ENCODE data around the gene GABRD. TPM values are rescaled to one million over a fixed set of nuclear protein-coding genes. Genes with fewer than 3 reads are reported as not detected.

The GABRD gene
- total RNA-seq, 1 experiment from 2014 or later: 1.7 TPM

DNA sequence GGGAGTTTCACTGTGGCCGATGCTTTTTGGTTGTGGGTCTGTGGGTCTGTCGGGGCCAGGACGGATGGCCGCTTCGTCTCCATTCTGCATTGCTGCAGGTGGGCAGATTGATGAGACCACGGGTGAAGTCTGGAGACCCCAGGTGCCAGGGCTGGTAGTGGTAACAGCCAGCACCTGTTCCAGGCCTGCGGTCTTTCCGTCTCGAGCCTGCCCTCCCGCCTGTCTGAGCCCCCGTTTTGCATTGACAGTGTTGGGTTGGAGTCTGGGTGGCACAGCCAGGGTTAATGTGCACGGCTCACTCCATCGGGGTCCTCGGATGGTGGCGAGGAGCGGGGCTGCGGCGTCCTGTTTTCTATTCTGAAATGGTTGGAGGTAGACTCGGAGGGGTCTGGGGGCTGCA is 55.3 kb downstream of the GABRD start (continued):
- no peak for TF ChIP-seq ZNF532 (CRISPR knock-in tag; IDR thresholded peaks at IDR 0.05; ENCODE audit: borderline replicate concordance)
- no peak for TF ChIP-seq ZNF317 (CRISPR knock-in tag; IDR thresholded peaks at IDR 0.05; ENCODE audit: borderline replicate concordance, low read depth)
- no peak for TF ChIP-seq JAZF1 (CRISPR knock-in tag; IDR thresholded peaks at IDR 0.05)
- TF ChIP-seq ZNF138 (CRISPR knock-in tag; conservative IDR thresholded peaks at IDR 0.05): no peak
- TF ChIP-seq, protein P1, sequence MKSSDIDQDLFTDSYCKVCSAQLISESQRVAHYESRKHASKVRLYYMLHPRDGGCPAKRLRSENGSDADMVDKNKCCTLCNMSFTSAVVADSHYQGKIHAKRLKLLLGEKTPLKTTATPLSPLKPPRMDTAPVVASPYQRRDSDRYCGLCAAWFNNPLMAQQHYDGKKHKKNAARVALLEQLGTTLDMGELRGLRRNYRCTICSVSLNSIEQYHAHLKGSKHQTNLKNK (CRISPR knock-in tag; IDR thresholded peaks at IDR 0.05): no peak
- TF ChIP-seq JUN (CRISPR knock-in tag; IDR thresholded peaks at IDR 0.05): no peak
- TF ChIP-seq ZNF423 (CRISPR knock-in tag; IDR thresholded peaks at IDR 0.05): no peak

- peaks cover 19% of the 10 kb centered on the region for H3K4me1 Mint-ChIP-seq
- peaks cover 20% of the 10 kb centered on the region for H3K9me3 Mint-ChIP-seq
- CTCF ChIA-PET: interaction anchor here (0.5 to 0.7 kb wide), 2 partner anchors 66 to 1378 kb away, joined by 3 to 6 read pairs; no protein-coding TSS in a partner anchor
- peak overlapping the region; percentile 41; the same call in 1 of the 2 replicates for H3K27ac Mint-ChIP-seq
- no peak for ATAC-seq
- H3K4me3 Mint-ChIP-seq: no peak overlapping the region
- POLR2A ChIA-PET: no interaction called here
- DNase-seq (ENCODE audit: low spot score): no peak
- peaks cover 33% of the 10 kb centered on the region for H3K36me3 Mint-ChIP-seq
- TF ChIP-seq ESRRA (CRISPR knock-in tag; IDR thresholded peaks at IDR 0.05; ENCODE audit: borderline replicate concordance): no peak
- TF ChIP-seq KAT7 (CRISPR knock-in tag; IDR thresholded peaks at IDR 0.05; ENCODE audit: borderline replicate concordance): no peak
- TF ChIP-seq FOXK1 (CRISPR knock-in tag; IDR thresholded peaks at IDR 0.05): no peak
- no peak for TF ChIP-seq SMAD3 (CRISPR knock-in tag; IDR thresholded peaks at IDR 0.05; ENCODE audit: borderline replicate concordance)
- TF ChIP-seq NFE2L1 (CRISPR knock-in tag; IDR thresholded peaks at IDR 0.05): 0 out of 2 replicates have a peak, but pooled peaks have one; percentile 21
- H3K27me3 Mint-ChIP-seq (ENCODE audit: low read depth): no peaks in the 10 kb centered on the region; the same call in 1 of the 2 replicates
Measured at GRCh38 chr1:2074944-2075740, 56.0 kb downstream of the GABRD start.

GRCh38 chr1:2076826-2077225 is 57.7 kb downstream of the GABRD start:
- ChIA-PET POLR2A (no interaction called here), CTCF (interaction anchor here (1.5 kb wide), 1 partner anchor 16 kb away, joined by 3 read pairs; no protein-coding TSS in a partner anchor)
- H3K4me1 Mint-ChIP-seq: peaks cover 17% of the 10 kb centered on the region
- H3K27me3 Mint-ChIP-seq (ENCODE audit: low read depth): no peaks in the 10 kb centered on the region; the same call in 1 of the 2 replicates
- no peak overlapping the region for H3K27ac Mint-ChIP-seq
- DNase-seq (ENCODE audit: low spot score) (no peak), ATAC-seq (no peak)
- peaks cover 20% of the 10 kb centered on the region for H3K9me3 Mint-ChIP-seq
- TF ChIP-seq ZNF671 (CRISPR knock-in tag; IDR thresholded peaks at IDR 0.05) (no peak), STAT6 (CRISPR knock-in tag; conservative IDR thresholded peaks at IDR 0.05; ENCODE audit: low read depth) (no peak), NFYB (CRISPR knock-in tag; conservative IDR thresholded peaks at IDR 0.05; ENCODE audit: low read depth) (no peak), SOX15 (CRISPR knock-in tag; IDR thresholded peaks at IDR 0.05) (no peak), ZNF317 (CRISPR knock-in tag; IDR thresholded peaks at IDR 0.05; ENCODE audit: borderline replicate concordance, low read depth) (peak; percentile 75; the same call in 1 of the 2 replicates), JAZF1 (CRISPR knock-in tag; IDR thresholded peaks at IDR 0.05) (no peak), USF2 (CRISPR knock-in tag; IDR thresholded peaks at IDR 0.05) (no peak), ZNF416 (CRISPR knock-in tag; IDR thresholded peaks at IDR 0.05) (no peak), GABPB1 (CRISPR knock-in tag; IDR thresholded peaks at IDR 0.05) (no peak)
- H3K4me3 Mint-ChIP-seq: no peak overlapping the region
- H3K36me3 Mint-ChIP-seq: peaks cover 34% of the 10 kb centered on the region
